K562 (cell line): Measurements from ENCODE around the gene TPGS1. TPM values are rescaled to one million over a fixed set of nuclear protein-coding genes. Genes with fewer than 3 reads are reported as not detected.

Experiments
- ARNT ChIP-seq, 2 experiments: fragments of 450-650 bp; IDR thresholded peaks; 2 replicates each; pipeline ENCODE4 v1.6.1; 2016; ENCODE audit warnings: mild to moderate bottlenecking in 1 of 2
- ATF7 ChIP-seq: fragments of 450-650 bp; IDR thresholded peaks from 2 replicates; pipeline ENCODE4 v1.7.1; 2014; ENCODE audit warnings: mild to moderate bottlenecking, moderate library complexity
- DPF2 ChIP-seq: fragments of 450-650 bp; IDR thresholded peaks from 2 replicates; pipeline ENCODE4 v1.6.1; 2016
- ELF4 ChIP-seq: fragments of 450-650 bp; formaldehyde crosslinking; IDR thresholded peaks from 2 replicates; pipeline ENCODE4 v1.4.0; 2022; ENCODE audit warnings: missing genetic modification characterization
- ETV5 ChIP-seq: sonication (generic); formaldehyde crosslinking; IDR thresholded peaks from 2 replicates; pipeline ENCODE4 v1.4.0; 2020; ENCODE audit warnings: low read depth, mild to moderate bottlenecking, missing genetic modification reagents
- EWSR1 ChIP-seq: fragments of 450-650 bp; IDR thresholded peaks from 2 replicates; pipeline ENCODE4 v1.6.1; 2018; ENCODE audit warnings: borderline replicate concordance, mild to moderate bottlenecking, low read depth, moderate library complexity; ENCODE audit not compliant: partially characterized antibody
- HMG20B ChIP-seq: fragments of 250-450 bp; sonication (Bioruptor Pico); IDR thresholded peaks from 2 replicates; pipeline ENCODE4 v1.5.0; 2021; ENCODE audit warnings: mild to moderate bottlenecking
- JUND ChIP-seq, 2 experiments: IDR thresholded peaks; 2 replicates in 1 of 2; 3 replicates in 1 of 2; pipeline ENCODE4 v1.6.1; 2011; ENCODE audit warnings: borderline replicate concordance in 2 of 2, low read depth in 2 of 2, low read length in 2 of 2, improper control_type of control experiment in 1 of 2, missing biosample characterization in 1 of 2, missing genetic modification characterization in 1 of 2, missing genetic modification reagents in 1 of 2
- KDM1A ChIP-seq, 2 experiments: fragments of 450-650 bp; IDR thresholded peaks; 2 replicates each; pipeline ENCODE4 v1.6.1; 2016; ENCODE audit warnings: mild to moderate bottlenecking in 2 of 2
- KLF16 ChIP-seq: IDR thresholded peaks from 2 replicates; pipeline ENCODE4 v1.6.1; 2016; ENCODE audit warnings: antibody characterized with exemption
- KLF6 ChIP-seq: fragments of 250-450 bp; sonication (Bioruptor Pico); IDR thresholded peaks from 2 replicates; pipeline ENCODE4 v1.4.0; 2020; ENCODE audit warnings: mild to moderate bottlenecking, moderate library complexity, borderline replicate concordance
- MAFF ChIP-seq: IDR thresholded peaks from 2 replicates; pipeline ENCODE4 v1.6.1; 2012; ENCODE audit warnings: low read length, improper control_type of control experiment
- MAX ChIP-seq: sonication (generic); formaldehyde crosslinking; IDR thresholded peaks from 2 replicates; pipeline ENCODE4 v1.9.0; 2022; ENCODE audit warnings: mild to moderate bottlenecking, missing genetic modification reagents
- MEIS2 ChIP-seq: fragments of 450-650 bp; IDR thresholded peaks from 2 replicates; pipeline ENCODE4 v1.6.1; 2014; ENCODE audit warnings: mild to moderate bottlenecking; ENCODE audit not compliant: partially characterized antibody
- MIER1 ChIP-seq: fragments of 450-650 bp; IDR thresholded peaks from 2 replicates; pipeline ENCODE4 v1.6.1; 2016; ENCODE audit warnings: antibody characterized with exemption, mild to moderate bottlenecking, low read depth
- MTA1 ChIP-seq: fragments of 450-650 bp; IDR thresholded peaks from 2 replicates; pipeline ENCODE4 v1.6.1; 2017; ENCODE audit warnings: borderline replicate concordance
- MTA2 ChIP-seq: fragments of 450-650 bp; IDR thresholded peaks from 2 replicates; pipeline ENCODE4 v1.6.1; 2016; ENCODE audit warnings: low read depth
- PHB2 ChIP-seq: fragments of 450-650 bp; IDR thresholded peaks from 2 replicates; pipeline ENCODE4 v1.6.1; 2017; ENCODE audit warnings: low read depth
- PHF20 ChIP-seq: fragments of 450-650 bp; IDR thresholded peaks from 2 replicates; pipeline ENCODE4 v1.6.1; 2018; ENCODE audit not compliant: partially characterized antibody
- PPARD ChIP-seq: fragments of 250-450 bp; sonication (Bioruptor Pico); IDR thresholded peaks from 2 replicates; pipeline ENCODE4 v1.8.0; 2022; ENCODE audit warnings: inconsistent platforms, mild to moderate bottlenecking, moderate library complexity
- TAF15 ChIP-seq: fragments of 200-400 bp; formaldehyde crosslinking; IDR thresholded peaks from 2 replicates; pipeline ENCODE4 v1.6.1; 2017; ENCODE audit warnings: mild to moderate bottlenecking, low read depth, low read length, moderate library complexity
- TFE3 ChIP-seq: fragments of 450-650 bp; formaldehyde crosslinking; IDR thresholded peaks from 2 replicates; pipeline ENCODE4 v1.4.0; 2020; ENCODE audit warnings: mild to moderate bottlenecking, mixed read lengths
- TOE1 ChIP-seq, 2 experiments: fragments of 450-650 bp in 1 of 2; sonication (generic) in 1 of 2; formaldehyde crosslinking in 1 of 2; IDR thresholded peaks; 2 replicates each; pipeline versions ENCODE4 v1.7.1 to v1.8.0; 2016 to 2022; ENCODE audit warnings: borderline replicate concordance in 2 of 2, mild to moderate bottlenecking in 2 of 2, antibody characterized with exemption in 1 of 2, inconsistent platforms in 1 of 2, low read depth in 1 of 2, missing genetic modification reagents in 1 of 2, moderate library complexity in 1 of 2
- ZC3H11A ChIP-seq: IDR thresholded peaks from 2 replicates; pipeline ENCODE4 v1.6.1; 2012; ENCODE audit warnings: low read depth, low read length, improper control_type of control experiment
- ZC3H4 ChIP-seq: sonication (generic); formaldehyde crosslinking; IDR thresholded peaks from 2 replicates; pipeline ENCODE4 v1.9.0; 2021; ENCODE audit warnings: missing genetic modification reagents, borderline replicate concordance
- ZFP30 ChIP-seq: fragments of 250-450 bp; sonication (Bioruptor Pico); IDR thresholded peaks from 2 replicates; pipeline ENCODE4 v1.8.0; 2022; ENCODE audit warnings: moderate library complexity, mild to moderate bottlenecking, inconsistent platforms, borderline replicate concordance
- ZNF316 ChIP-seq: fragments of 450-650 bp; IDR thresholded peaks from 2 replicates; pipeline ENCODE4 v1.6.1; 2016
- ZNF584 ChIP-seq: fragments of 200-800 bp; sonication (Bioruptor generic); IDR thresholded peaks from 2 replicates; pipeline ENCODE4 v1.6.1; 2016; ENCODE audit warnings: low read depth, mild to moderate bottlenecking, missing genetic modification characterization, missing compliant biosample characterization
- ZNF778 ChIP-seq: fragments of 450-650 bp; formaldehyde crosslinking; IDR thresholded peaks from 2 replicates; pipeline ENCODE4 v1.4.0; 2020; ENCODE audit warnings: mild to moderate bottlenecking, moderate library complexity
- polyA plus RNA-seq, 8 experiments: library from polyadenylated mRNA; depleted of rRNA in 4 of 8; stranded (reverse) in 5 of 8; unstranded in 3 of 8; fragments of >200 nt; fragmentation: Nextera tagmentation in 2 of 8; fragmentation: Illumina TruSeq in 1 of 8; extraction: Ambion mirVana in 2 of 8; extraction: Trizol in 1 of 8; gene quantifications; 2 replicates each; pipeline versions ENCODE4 v1.2.1 to v1.2.3, GENCODE V29; 2011 to 2014; ENCODE audit warnings: inconsistent platforms in 1 of 8, missing spikeins in 1 of 8
- total RNA-seq, 7 experiments: library from RNA; depleted of rRNA in 6 of 7; stranded (reverse); fragments of >200 nt in 6 of 7; fragmentation: Illumina TruSeq in 2 of 7; extraction: Trizol in 2 of 7; gene quantifications; 2 replicates each; pipeline versions ENCODE4 v1.2.1 to v1.2.3, GENCODE V29; 2011 to 2021; ENCODE audit warnings: low replicate concordance in 1 of 7

Gene TPGS1
- total and polyA plus RNA-seq, 9 of the 15 experiments (the other 6 are each of a cell fraction or from before 2014, with no cell fraction given), result 0.30 to 31.6 (median 1.2) TPM; not detected in 2

- TF ChIP-seq TOE1 (IDR thresholded peaks at IDR 0.05; ENCODE audit: borderline replicate concordance) (peak; percentile 53; the same call in 1 of the 2 replicates), TOE1 (CRISPR knock-in tag; IDR thresholded peaks at IDR 0.05; ENCODE audit: borderline replicate concordance, low read depth) (no peak), KLF6 (no peak), PHB2 (0 out of 2 replicates have a peak, but pooled peaks have one; percentile 50), JUND (IDR thresholded peaks at IDR 0.05; ENCODE audit: borderline replicate concordance, low read depth, low read length) (peak; percentile 44; the same call in 1 of the 2 replicates), JUND (tag; IDR thresholded peaks at IDR 0.05; ENCODE audit: borderline replicate concordance, low read depth, low read length) (no peak), KDM1A (IDR thresholded peaks at IDR 0.05) (peak; percentile 95 to 96), KLF16 (no peak), ARNT (IDR thresholded peaks at IDR 0.05) (peak; percentile 17 to 65; a peak in 2 of 4 replicates), MIER1 (peak; percentile 54), MAX (CRISPR knock-in tag) (peak; percentile 48; the same call in 1 of the 2 replicates), MTA1 (peak; percentile 78; the same call in 1 of the 2 replicates), ZC3H4 (CRISPR knock-in tag) (no peak), ZC3H11A (no peak), ZFP30 (no peak), TFE3 (CRISPR knock-in tag) (no peak), PPARD (CRISPR knock-in tag) (no peak), ZNF778 (CRISPR knock-in tag) (no peak), ATF7 (peak; percentile 39; the same call in 1 of the 2 replicates), EWSR1 (no peak), PHF20 (peak; percentile 31), ZNF584 (CRISPR knock-in tag) (no peak), MEIS2 (peak; percentile 35), MTA2 (peak; percentile 36; the same call in 1 of the 2 replicates), MAFF (no peak), HMG20B (CRISPR knock-in tag) (no peak), ELF4 (CRISPR knock-in tag) (no peak), ETV5 (no peak), ZNF316 (peak; percentile 10; the same call in 1 of the 2 replicates), TAF15 (no peak), DPF2 (peak; percentile 65)
These were observed 27.1 kb upstream of the TPGS1 start (continued) for GRCh38 chr19:480016-480855.
